ENCODE results near the gene HES1.
A peak's percentile ranks its signal among the peaks of the same experiment; 100 is the strongest.
"Not testable (repeated sequence)": the region's sequence is repeated elsewhere in the genome, so short reads cannot be mapped to it uniquely, and the experiment has no call there.

The HES1 gene

DNA sequence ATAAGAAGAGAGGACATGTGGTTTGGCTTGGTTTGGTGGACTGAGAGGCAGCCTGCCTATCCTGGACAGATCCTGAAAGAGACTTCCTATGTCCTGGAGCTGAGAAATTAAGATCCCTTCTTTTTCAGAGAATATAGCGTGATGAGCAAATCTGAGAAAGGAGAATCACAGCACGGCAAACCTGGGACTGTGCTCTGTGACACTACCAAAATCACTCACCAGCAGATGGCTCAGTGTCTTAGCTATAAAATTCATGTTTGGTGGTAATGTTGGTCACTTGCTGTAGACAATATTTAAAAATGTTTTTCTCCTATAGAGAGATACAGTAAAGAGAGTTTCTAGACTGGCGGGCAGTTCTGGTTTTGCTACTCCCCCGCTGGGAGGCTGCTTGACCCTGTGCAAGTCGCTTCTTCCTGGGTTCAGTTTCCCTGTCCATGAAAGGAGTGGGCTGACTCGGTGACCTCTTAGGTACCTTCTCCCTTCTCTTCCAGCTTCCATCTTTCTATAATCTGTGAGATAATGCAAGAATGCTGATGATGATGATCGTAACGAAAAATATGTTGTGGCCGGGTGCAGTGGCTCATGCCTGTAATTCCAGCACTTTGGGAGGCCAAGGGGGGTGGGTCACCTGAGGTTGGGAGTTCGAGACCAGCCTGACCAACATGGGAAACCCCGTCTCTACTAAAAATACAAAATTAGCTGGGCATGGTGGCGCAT, 7.6 kb upstream of the HES1 start:
- DNase-seq (ENCODE audit: low spot score) = no peak

DNA sequence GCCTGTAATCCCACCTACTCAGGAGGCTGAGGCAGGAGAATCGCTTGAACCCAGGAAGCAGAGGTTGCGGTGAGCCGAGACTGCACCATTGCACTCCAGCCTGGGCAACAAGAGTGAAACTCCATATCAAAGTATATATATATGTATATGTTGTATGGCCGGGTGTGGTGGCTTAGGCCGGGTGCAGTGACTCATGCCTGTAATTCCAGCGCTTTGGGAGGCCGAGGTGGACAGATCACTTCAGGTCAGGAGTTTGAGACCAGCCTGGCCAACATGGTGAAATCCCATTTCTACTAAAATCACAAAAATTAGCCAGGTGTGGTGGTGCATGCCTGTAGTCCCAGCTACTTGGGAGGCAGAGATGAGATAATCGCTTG, 7.0 kb upstream of the HES1 start:
- DNase-seq (ENCODE audit: low spot score) = not testable (repeated sequence)

DNA sequence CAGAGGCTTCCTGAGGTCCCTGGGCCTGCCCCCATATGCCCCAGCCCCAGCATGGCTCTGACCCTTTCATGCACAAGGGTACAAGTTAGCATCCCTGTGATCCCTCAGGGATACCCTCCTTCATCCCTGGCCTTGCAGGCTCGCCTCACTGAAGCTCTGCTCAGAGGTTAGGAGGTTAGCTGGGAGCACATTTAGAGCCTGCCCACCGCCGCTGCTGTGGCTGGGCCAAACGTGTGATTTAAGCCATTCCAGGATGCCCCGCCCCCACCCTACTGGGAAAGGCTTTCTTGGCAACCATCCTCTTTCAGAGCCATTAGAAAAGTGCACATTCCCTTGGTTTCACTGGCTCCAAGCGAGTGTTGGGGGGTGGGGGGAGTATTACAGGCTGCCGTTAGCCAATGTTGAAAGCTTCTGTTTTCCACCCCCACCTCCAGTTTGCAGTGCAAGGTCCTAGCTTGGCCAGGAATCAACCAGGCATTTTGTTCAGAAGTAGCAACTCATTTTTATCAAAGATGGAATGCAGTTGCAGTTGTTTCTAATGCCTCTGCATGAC, 6.3 kb upstream of the HES1 start:
- no peak for DNase-seq (ENCODE audit: low spot score)

DNA sequence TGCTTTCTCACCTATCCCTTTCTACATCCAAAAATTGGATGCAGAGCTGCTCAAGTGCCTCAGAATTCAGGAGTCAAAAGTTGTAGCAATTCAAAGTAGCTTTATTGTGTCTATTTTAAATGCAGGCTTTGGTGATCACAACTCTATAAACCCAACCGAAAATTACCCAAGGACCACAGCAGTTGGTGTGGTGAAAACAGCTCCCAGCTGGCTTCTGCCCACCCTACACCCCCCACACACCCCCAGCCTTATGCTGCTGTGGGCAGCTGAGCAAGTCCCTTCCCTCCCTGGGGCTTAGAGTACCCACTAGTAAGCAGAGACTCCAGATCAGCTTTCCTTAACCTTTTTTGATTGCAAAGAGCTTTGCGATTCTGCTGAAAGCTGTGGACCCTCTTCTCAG, 5.8 kb upstream of the HES1 start:
- DNase-seq (ENCODE audit: low spot score) = no peak

DNA sequence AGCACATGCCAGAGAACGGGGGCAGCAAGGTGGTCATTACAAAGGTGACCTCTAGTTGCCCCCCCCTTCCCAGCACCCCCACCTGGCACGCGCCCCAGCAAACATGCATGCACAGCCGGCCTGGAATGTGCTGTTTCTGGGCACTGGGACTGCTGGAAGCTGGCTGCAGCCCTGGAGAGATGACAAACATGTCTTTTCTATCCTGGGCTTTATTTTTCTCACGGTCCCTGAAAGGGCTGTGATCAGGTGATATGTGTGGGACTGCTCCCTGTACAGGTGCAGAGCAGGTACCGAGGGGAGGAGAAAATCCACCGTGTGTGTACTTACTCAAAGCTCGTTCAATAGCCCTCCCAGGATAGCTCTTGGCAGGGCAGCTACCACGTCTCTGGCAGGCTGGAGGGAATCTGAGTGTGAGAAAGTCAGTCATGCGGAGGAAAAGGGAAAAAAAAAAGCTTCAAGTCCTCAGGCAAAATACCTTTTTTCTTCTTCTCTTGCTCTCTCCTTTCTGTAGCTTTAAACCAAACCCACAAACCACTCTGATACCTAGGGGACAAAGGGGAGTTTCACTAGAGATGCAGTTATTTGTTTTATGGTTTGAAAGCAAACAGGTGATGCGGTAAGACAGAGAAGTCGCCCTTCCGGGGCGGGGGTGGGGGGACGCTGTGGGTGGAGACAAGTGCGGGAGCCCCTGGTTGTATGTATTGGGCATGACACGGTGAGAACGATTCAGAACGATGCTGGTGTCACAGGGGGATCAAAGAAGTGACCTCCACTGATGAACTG, 5.0 kb upstream of the HES1 start:
- DNase-seq (ENCODE audit: low spot score) = no peak

DNA sequence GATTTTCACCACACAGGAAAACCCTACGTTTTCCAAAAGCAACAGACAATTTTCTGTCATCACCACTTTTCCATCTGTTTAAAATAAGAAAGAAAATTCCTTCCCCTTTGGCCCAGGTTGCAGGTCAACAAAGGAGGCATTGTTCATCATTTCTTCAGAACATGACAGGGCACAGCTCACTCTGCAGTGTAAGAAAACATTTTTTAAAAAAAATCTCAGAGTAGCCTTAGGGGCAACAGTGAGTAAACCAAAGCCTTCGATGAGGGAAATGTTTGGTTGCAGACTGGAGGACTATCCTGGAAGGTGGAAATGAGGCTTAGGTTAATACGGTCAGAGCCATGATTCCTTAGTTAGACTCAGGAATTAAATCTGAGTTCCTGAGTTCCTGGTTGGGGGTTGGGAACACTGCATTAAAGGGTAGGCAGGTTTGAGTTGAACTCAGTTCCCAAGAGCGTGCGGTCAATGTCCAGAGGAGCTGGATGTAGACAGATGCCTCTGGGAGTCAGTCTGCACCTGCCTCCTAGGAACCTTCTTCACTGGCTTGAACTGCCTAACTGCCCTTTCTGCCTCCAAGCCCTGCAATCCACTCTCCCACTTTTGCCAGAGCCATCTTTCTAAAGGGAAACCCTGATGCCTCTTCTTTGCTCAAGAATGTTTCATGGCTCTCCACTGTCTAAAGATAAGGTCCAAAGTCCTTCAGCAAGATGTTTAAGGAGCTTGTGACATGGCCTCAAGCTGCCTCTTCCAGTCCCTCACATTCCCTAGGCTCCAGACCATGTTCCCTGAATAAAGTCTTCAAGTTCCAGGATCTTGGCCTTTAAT, 3.3 kb upstream of the HES1 start:
- no peak for DNase-seq (ENCODE audit: low spot score)

DNA sequence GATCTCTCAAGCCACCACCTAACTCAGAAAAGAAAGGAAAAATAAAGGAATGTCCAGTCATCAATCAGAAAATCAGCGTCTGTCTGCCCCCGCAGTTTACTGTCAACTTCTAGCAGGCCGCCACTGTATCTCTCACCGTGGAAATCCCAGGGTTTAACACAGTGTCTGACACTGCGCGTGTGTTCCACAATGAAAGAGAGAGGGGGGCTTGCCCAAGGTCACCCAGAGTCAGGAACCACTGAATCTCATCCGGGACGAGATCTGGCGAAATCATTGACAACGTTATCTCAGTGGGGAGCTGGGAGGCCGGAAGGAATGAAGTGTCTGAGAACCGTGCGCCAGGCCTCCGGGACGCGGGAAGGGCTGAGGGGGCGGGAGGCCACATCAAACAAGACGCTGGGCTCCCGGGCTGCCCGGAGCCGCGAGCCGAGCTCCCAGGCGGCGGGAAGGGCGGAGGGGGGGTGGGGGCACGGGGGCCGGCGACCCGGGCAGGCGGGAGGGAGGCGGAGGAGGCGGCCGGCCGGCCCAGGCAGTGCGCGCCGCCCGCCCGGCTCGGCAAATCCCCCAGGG, 2.2 kb upstream of the HES1 start:
- no peak for DNase-seq (ENCODE audit: low spot score)

DNA sequence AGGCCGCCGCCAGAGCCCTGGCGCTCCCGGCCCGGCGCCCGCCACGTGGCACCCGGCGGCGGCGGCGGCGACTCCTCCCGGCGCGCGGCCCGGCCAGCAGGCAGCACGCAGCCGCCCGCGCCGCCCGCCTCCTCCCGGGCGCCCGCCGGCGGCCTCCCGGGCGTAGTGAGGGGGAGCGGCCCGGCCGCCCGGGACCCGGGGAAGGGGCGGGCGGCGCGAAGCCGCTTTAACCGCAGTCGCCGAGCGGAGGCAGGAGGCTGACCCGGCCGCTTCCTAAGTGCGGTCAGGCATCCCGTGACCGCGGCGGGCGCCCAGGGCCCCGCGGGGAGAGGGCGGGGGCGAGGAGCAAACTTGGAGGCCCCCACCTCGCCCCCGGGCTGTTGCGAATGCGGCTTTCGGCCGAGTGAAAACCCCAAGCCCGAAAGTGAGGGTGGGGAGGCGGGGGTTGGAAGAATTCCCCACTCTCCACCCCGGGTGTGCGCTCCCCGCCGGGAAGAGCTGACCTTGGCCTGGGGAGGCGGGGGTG, 1.7 kb upstream of the HES1 start:
- peak; percentile 66 for DNase-seq (ENCODE audit: low spot score)

DNA sequence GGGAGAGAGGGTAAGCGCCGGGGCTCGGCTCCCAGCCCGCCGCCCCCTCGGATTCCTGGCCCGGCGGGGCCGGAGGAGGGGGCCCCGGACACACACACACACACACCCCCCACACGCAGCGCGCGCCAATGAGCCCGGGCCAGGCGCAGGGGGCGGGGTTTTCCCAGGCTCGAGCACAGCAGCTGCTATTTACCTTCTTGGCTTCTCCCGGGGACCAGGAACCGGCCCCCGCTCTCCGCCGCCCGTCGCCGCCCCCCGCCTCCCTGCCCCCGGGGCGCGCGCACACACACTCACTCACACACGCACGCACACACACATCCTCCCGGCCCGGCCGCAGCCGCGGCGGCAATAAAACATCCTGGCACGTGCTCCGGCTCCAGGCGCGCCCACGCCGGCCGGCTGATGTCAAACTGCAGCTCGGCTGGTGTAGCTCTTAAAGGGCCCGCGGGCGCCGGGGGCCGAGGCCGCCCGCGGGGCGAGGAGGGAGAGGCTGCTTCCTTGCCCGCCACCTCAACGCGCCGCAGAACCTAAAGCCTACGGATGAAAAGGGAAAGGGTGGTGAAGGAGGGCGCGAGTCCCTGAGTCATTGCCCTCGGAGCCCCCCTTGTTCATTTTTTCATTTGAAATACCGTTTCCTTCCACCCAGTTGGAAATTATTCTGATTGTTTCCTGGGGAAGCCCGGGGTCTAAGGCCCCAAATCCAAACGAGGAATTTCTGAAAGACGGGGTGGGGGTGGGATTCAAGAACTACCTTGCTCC, 1.0 kb upstream of the HES1 start:
- peak; percentile 81 for DNase-seq (ENCODE audit: low spot score)

DNA sequence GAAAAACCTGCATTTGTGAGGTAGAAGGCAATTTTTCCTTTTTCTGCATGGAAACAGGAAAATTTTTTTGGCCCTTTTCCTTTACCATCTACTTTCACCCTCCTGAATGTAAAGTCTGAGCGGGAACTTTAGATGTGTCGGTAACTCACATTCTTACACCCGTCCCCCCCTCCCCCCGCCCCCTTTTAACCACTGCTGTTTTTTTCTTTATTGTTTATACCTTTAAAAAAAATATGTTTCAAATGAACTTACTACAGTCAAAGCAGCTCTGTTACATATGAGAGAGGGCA, 487 bp upstream of the HES1 start:
- DNase-seq (ENCODE audit: low spot score) = no peak

DNA sequence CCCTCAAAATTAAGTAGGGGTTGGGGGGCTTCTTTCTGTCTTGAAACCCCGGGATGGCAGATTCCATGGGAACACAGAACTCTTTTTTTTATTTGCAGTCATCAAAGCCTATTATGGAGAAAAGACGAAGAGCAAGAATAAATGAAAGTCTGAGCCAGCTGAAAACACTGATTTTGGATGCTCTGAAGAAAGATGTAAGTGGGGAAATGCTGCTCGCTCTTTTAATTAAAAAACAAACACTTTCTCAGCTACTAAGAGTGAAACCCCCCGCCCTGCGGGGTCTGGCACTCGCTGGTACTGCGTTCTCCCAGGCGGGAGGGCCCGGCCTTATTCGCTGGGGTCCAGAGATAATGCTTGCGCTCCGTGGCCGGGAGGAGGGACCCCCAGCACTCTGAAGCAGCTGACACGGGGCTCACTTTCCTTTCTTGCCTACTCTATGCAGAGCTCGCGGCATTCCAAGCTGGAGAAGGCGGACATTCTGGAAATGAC, 615 bp downstream of the HES1 start:
- DNase-seq (ENCODE audit: low spot score) = no peak

DNA sequence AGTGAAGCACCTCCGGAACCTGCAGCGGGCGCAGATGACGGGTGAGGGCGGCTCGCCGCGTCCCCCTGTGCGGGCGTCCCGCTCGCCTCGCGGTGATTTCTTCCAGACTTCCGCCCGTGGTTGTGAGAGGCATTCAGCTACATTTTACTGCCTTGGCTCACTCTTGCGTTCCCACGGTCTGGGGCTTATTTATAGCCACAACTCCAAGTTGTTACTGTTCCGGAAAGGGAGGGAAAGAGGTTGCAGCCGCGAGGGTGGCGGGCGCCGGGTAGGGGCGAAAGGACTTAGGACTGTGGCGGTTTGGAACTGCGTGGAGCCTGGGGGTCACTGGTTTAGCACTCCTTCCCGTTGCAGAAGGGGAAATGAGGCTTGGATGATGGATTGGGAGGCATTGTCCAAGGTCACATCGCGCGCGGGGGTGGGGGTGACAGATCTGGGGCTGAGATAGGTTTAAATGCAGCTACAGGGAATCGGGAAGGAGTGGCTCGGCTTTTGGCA, 1.1 kb downstream of the HES1 start:
- no peak for DNase-seq (ENCODE audit: low spot score)

DNA sequence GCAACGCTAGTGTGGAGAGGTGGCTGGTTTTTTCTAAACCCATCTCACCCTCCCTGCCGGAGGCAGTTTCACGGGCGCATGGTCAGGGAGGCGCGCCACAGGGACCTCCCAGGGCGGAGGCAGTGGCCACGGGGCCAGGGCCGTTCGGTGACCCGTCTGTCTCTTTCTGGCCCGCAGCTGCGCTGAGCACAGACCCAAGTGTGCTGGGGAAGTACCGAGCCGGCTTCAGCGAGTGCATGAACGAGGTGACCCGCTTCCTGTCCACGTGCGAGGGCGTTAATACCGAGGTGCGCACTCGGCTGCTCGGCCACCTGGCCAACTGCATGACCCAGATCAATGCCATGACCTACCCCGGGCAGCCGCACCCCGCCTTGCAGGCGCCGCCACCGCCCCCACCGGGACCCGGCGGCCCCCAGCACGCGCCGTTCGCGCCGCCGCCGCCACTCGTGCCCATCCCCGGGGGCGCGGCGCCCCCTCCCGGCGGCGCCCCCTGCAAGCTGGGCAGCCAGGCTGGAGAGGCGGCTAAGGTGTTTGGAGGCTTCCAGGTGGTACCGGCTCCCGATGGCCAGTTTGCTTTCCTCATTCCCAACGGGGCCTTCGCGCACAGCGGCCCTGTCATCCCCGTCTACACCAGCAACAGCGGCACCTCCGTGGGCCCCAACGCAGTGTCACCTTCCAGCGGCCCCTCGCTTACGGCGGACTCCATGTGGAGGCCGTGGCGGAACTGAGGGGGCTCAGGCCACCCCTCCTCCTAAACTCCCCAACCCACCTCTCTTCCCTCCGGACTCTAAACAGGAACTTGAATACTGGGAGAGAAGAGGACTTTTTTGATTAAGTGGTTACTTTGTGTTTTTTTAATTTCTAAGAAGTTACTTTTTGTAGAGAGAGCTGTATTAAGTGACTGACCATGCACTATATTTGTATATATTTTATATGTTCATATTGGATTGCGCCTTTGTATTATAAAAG, 1.8 kb downstream of the HES1 start:
- no peak for DNase-seq (ENCODE audit: low spot score)

DNA sequence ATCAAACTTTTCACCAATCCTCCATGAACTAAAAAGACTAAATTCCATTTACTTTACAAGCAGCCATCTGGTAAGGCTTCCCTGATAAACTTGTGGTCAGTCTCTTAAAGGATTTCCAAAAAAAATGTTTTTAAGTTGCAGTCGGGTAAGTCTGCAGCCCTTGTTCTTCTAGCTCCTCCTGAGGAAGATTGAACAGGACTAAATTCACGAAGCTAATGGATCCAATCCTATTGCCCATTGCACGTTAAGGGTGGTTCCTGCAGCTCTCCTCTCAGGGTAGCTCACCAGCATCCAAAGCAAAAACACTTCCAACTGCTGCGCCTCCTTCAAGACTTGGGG, 2.8 kb downstream of the HES1 start:
- DNase-seq (ENCODE audit: low spot score) = no peak

DNA sequence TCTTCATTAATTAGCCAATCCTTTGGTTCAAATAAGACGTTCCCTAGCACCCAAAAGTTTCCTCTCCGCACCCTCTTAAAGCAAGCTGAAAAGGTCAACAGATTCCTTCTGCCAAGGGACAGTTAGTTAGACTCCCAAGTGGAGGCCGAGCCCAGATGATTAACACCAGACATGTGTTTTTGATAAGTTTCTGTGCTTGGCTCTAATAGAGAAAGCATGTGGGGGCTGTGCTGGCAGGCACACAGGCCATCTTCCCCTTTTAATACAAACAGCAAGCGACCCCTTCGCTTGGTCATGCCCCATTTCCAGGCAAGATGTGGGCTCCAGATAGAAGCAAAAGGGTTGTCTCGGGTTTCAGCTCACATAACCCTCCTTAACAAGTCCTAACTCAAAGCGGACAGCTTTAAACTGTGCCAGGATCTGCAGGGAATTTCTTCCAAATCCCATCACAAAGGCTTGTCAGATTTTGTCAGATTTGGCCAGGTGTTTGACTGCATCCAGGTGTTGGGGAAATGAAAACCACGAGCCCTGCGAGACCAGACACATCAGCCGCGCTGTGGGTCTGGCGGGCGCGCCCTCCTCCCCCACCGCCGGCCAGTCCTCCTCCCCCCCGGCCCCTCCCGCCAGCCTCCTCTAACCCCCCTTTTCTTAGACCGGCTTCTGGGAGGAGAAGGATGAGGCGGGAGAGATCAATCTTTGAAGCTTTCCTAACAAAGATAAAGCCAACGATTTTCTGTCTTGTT, 3.3 kb downstream of the HES1 start:
- DNase-seq (ENCODE audit: low spot score) = no peak

DNA sequence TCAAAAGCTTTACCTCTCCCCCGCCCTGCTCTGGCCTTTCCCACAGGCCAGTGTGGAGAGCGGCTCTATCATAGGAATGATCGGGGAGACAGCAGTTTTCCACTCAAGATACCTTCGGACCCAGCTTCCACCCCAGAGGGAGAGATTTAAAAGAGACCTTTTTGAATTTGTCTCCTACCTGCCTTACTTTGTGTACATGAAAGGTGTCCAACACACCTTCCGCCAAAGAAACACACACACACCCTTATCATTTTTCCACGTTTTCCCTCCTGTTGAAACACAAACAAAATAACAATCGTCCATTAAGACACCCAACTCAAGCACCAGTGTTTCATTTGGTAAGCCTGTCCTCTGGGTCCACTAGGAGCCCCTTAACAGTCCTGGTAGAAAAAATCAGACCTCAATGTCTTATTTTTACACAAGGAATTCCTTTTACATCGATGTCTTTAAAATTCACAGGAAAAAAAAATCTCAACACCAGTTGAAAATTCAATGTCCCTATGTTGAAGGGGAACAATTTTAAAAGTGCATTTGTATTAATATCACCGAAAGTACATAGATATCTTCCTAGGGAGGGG, 4.0 kb downstream of the HES1 start:
- DNase-seq (ENCODE audit: low spot score) = no peak

DNA sequence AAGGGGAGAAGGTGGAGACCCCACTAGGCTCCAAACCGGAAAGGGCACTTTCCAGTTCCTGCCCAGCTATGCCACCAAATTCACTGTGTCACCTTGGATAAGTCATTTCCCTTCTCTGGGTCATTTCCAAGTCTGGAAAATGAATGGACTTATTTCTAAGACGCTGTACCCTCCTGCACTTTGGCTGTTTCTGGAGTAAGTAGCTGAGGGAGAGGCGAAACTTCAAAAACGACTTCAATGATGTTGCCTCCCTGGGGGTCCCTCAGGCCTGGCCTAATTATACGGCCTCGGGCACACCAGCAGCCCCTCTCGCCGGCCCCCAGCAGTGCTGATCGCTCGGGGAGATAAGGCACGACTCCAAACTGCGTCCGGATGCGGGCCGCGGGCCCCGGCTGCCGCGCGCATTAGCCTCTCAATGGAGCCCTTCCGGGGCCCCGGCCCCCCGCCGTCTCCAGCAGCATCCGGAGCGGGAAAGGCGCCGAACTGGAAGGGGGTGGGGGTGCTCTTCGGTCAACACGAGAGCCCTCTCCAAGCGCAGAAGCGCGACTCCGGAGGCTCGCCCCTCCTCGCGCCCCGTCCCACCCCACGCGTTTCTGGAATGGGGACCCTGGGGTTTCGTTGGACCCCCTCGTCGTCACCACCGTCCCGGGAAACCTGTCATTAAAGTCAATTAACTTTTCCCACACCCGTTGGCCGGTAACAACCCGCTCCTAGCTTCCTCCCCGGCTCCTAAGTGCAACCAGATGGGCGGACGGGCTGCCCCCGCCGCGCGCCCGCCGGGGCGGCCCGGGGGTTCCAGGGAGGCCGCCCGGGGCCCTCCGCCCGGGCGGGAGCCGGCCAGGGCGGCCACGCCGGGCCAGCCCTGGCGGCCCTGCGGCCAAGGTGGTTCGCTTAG, 4.8 kb downstream of the HES1 start:
- no peak for DNase-seq (ENCODE audit: low spot score)
